ENCODE results near the gene SLIT3. TPM values are rescaled to one million over a fixed set of nuclear protein-coding genes. Genes with fewer than 3 reads are reported as not detected.

Gene SLIT3
- total RNA-seq (2022; extraction: Qiagen RNA extraction): 13.1 to 21.4 TPM (median 17.2 TPM) in 5 replicates

DNA sequence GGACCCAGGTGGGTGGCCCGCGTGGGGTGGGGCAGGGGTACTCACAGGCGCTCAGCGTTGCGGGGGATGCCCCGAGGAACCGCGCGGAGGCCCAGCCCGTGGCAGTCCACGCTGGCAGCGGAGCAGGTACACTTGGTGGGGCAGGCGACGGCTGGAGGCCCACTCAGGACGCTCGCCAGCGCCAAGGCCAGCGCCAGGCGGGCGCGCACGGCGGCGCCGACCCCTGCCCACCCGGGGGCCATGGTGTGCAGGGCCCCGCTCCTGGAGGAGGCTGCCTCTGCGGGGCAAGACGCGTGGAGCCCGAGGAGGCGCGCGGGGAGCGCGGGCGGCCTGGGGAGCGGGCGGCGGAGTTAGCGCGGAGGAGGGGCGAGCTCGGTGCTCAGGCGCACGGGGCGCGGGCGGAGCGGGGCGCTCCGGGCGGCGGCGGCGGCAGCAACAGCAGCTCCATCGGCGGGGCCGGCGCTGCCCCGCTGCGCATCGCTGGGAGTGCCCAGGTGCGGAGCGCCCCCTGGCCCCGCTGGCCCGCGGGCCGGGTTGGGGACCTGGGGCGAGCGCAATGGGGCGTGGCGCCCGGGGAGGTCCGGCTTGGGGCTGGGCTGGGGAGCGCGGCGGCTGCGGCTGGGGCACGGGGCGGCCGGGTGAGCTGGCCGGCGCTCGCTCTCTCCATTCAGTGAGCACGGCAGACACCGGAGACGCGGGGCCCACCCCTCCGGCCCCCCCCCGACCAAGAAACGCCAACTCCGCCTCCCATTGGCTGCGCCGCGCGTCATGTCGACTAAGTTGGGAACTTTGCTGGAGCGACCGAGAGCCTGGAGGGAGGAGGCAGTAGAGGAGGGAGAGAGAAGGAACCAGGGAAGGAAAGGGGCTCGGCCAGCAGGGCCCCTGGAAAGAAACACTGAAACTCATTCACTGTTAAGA, at the start of gene SLIT3:
SLIT3 (minus strand) TSS at position 672 of the 918 bp plus-strand sequence; CDS start at position 242, 430 bp downstream.

All from A549 treated with CORT108297 at 1 μM for 4 hours (cell line).